Uterus (tissue), 2 donors: ENCODE measurements around the gene GPALPP1.

Source experiments
- CTCF ChIP-seq, 4 experiments: fragments of 200-600 bp in 2 of 4; fragments of 450-650 bp in 2 of 4; sonication (generic) in 2 of 4; IDR thresholded peaks; one replicate each; pipeline ENCODE4 v1.5.1; 2016 to 2019; ENCODE audit warnings: antibody characterized with exemption in 4 of 4, mild to moderate bottlenecking in 2 of 4, moderate library complexity in 1 of 4
- POLR2A ChIP-seq, 2 donors: fragments of 450-650 bp; IDR thresholded peaks; one replicate each; pipeline ENCODE4 v1.6.1; 2016; ENCODE audit warnings: antibody characterized with exemption in 2 of 2, mild to moderate bottlenecking in 1 of 2, moderate library complexity in 1 of 2

DNA sequence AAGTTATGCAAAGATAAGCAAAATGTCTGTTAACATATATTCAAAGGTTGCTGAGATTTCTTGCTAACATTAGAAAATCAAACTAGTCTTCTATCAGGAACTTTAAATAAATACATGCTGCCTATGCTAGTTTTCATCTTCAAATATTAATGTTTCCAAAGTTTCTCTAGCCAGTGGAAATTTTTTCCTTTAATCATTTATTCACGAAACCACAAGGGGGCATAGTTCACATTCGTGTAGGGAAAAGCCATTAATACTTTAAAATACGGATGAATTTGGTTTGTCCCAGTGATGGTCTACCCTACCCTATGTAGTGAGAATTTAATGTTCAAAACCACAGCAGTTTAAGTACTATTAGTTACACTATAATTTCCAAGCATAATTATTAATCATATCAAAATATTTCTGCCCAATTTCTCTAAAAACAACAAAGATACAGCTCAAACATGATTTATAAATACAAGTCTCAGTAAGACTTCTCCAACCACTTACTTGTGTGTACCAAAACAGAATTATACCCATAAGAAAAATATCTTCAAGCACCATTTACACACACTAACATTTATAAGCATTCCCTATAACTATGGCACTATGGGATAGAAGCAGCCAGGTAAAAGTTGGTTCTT, 16.3 kb upstream of the GPALPP1 start:
- TF ChIP-seq CTCF (IDR thresholded peaks at IDR 0.05) = peak; percentile 36 to 51 (median 48)
- TF ChIP-seq POLR2A (IDR thresholded peaks at IDR 0.05) = no peak
